CD14-positive monocyte (primary cell): ENCODE results near the gene ANKRD29. TPM values are rescaled to one million over a fixed set of nuclear protein-coding genes. Genes with fewer than 3 reads are reported as not detected.
A peak's percentile ranks its signal among the peaks of the same experiment; 100 is the strongest.

Experiments used
- DNase-seq, 3 donors: peaks; one replicate each; pipeline ENCODE4 v3.0.0-alpha.2; 2011 to 2022
- H2AFZ ChIP-seq: 2 replicates; pipeline ENCODE4 v1.6.0; 2012; ENCODE audit warnings: mild to moderate bottlenecking, low read depth, low read length, inconsistent platforms; ENCODE audit not compliant: insufficient read depth, poor library complexity, severe bottlenecking
- H3K27ac ChIP-seq, 2 donors: 1 replicate in 1 of 2; 2 replicates in 1 of 2; pipeline ENCODE4 v1.5.1; 2012 to 2013; ENCODE audit warnings: low read length in 2 of 2, control low read depth in 1 of 2, inconsistent platforms in 1 of 2, low read depth in 1 of 2, mild to moderate bottlenecking in 1 of 2
- H3K27me3 ChIP-seq, 2 donors: one replicate each; pipeline versions ENCODE4 v1.6.0 to v1.6.1; 2011 to 2013; ENCODE audit warnings: low read length in 2 of 2; ENCODE audit not compliant: control insufficient read depth in 2 of 2, insufficient read depth in 2 of 2
- H3K36me3 ChIP-seq, 2 donors: replicated peaks in 1 of 2; 1 replicate in 1 of 2; 2 replicates in 1 of 2; pipeline versions ENCODE4 v1.5.1 to v1.6.1; 2012 to 2013; ENCODE audit warnings: low read length in 2 of 2, control low read depth in 1 of 2, inconsistent platforms in 1 of 2, mild to moderate bottlenecking in 1 of 2; ENCODE audit not compliant: insufficient read depth in 2 of 2, control insufficient read depth in 1 of 2
- H3K4me1 ChIP-seq, 2 donors: 1 replicate in 1 of 2; 2 replicates in 1 of 2; pipeline versions ENCODE4 v1.5.1 to v1.6.1; 2012 to 2013; ENCODE audit warnings: low read length in 2 of 2, control low read depth in 1 of 2, inconsistent platforms in 1 of 2, mild to moderate bottlenecking in 1 of 2, moderate library complexity in 1 of 2; ENCODE audit not compliant: insufficient read depth in 2 of 2, control insufficient read depth in 1 of 2
- H3K4me2 ChIP-seq: replicated peaks from 2 replicates; pipeline ENCODE3; 2012; ENCODE audit warnings: low read length, moderate library complexity, mild to moderate bottlenecking; ENCODE audit not compliant: poor library complexity, severe bottlenecking; ENCODE audit errors: extremely low read depth
- H3K4me3 ChIP-seq, 3 experiments: fragments of 200-600 bp in 1 of 3; sonication (generic) in 1 of 3; replicated peaks in 1 of 3; 1 replicate in 2 of 3; 2 replicates in 1 of 3; pipeline ENCODE4 v1.5.1; 2011 to 2013; ENCODE audit warnings: low read length in 3 of 3, mild to moderate bottlenecking in 3 of 3, control low read depth in 2 of 3, low read depth in 2 of 3, inconsistent platforms in 1 of 3, moderate library complexity in 1 of 3
- H3K79me2 ChIP-seq: 2 replicates; pipeline ENCODE4 v1.6.0; 2012; ENCODE audit warnings: mild to moderate bottlenecking, control low read depth, inconsistent platforms, low read length, moderate library complexity; ENCODE audit not compliant: insufficient read depth
- H3K9ac ChIP-seq: 2 replicates; pipeline ENCODE4 v1.6.0; 2017; ENCODE audit warnings: low read length, mild to moderate bottlenecking; ENCODE audit not compliant: insufficient read depth, poor library complexity, severe bottlenecking
- H3K9me3 ChIP-seq, 2 donors: replicated peaks in 1 of 2; 1 replicate in 1 of 2; 2 replicates in 1 of 2; pipeline versions ENCODE4 v1.5.1 to v1.6.1; 2012 to 2013; ENCODE audit warnings: low read length in 2 of 2, control low read depth in 1 of 2; ENCODE audit not compliant: control insufficient read depth in 1 of 2, insufficient read depth in 1 of 2
- H4K20me1 ChIP-seq: 2 replicates; pipeline ENCODE4 v1.6.0; 2012; ENCODE audit warnings: mild to moderate bottlenecking, low read length, control low read depth, moderate library complexity; ENCODE audit not compliant: insufficient read depth
- H3K27ac Mint-ChIP-seq, 7 donors: one replicate each; pipeline ENCODE4 v1.8.0; 2020; ENCODE audit warnings: mild to moderate bottlenecking in 7 of 7, mixed read lengths in 7 of 7, moderate library complexity in 6 of 7, inconsistent platforms in 2 of 7
- H3K27me3 Mint-ChIP-seq, 3 donors: one replicate each; pipeline ENCODE4 v1.8.0; 2021 to 2022; ENCODE audit warnings: low read depth in 3 of 3, mild to moderate bottlenecking in 3 of 3, mixed read lengths in 3 of 3, moderate library complexity in 3 of 3, inconsistent platforms in 1 of 3
- H3K36me3 Mint-ChIP-seq, 2 donors: one replicate each; pipeline ENCODE4 v1.8.0; 2020; ENCODE audit warnings: mixed read lengths in 2 of 2, inconsistent platforms in 1 of 2, mild to moderate bottlenecking in 1 of 2
- H3K4me1 Mint-ChIP-seq: one replicate; pipeline ENCODE4 v1.8.0; 2020; ENCODE audit warnings: mild to moderate bottlenecking, mixed read lengths
- H3K4me3 Mint-ChIP-seq, 2 donors: one replicate each; pipeline ENCODE4 v1.8.0; 2020; ENCODE audit warnings: mild to moderate bottlenecking in 2 of 2, mixed read lengths in 2 of 2, moderate library complexity in 1 of 2
- H3K9me3 Mint-ChIP-seq, 7 donors: one replicate each; pipeline ENCODE4 v1.8.0; 2020 to 2022; ENCODE audit warnings: mixed read lengths in 7 of 7, mild to moderate bottlenecking in 6 of 7, moderate library complexity in 6 of 7, inconsistent platforms in 2 of 7
- CTCF ChIP-seq: fragments of 200-600 bp; IDR thresholded peaks from one replicate; pipeline ENCODE4 v1.8.0; 2022; ENCODE audit warnings: antibody characterized with exemption, mild to moderate bottlenecking
- WGBS: methylation state at CpG from one replicate; pipeline ENCODE4 v1.1.5; 2013; ENCODE audit warnings: missing lambda C conversion rate; ENCODE audit not compliant: insufficient coverage; 5-methylcytosine and 5-hydroxymethylcytosine counted together
- intact Hi-C, 2 donors: fragments of 100-400 bp; cut with micrococcal nuclease; formaldehyde crosslinking; loops; one replicate each; pipeline versions ENCODE4 v1.15.0 to v1.15.1; 2023
- polyA plus RNA-seq, 3 donors: library from polyadenylated mRNA; depleted of rRNA in 1 of 3; unstranded in 2 of 3; stranded (reverse) in 1 of 3; fragments of 300-500 nt in 2 of 3; fragments of >200 nt in 1 of 3; fragmentation: Illumina TruSeq in 2 of 3; gene quantifications; 1 replicate in 2 of 3; 2 replicates in 1 of 3; pipeline ENCODE4 v1.2.3, GENCODE V29; 2012 to 2021

The ANKRD29 gene
- polyA plus RNA-seq, 3 donors: 0.03 to 0.11 TPM; not detected in 1

DNA sequence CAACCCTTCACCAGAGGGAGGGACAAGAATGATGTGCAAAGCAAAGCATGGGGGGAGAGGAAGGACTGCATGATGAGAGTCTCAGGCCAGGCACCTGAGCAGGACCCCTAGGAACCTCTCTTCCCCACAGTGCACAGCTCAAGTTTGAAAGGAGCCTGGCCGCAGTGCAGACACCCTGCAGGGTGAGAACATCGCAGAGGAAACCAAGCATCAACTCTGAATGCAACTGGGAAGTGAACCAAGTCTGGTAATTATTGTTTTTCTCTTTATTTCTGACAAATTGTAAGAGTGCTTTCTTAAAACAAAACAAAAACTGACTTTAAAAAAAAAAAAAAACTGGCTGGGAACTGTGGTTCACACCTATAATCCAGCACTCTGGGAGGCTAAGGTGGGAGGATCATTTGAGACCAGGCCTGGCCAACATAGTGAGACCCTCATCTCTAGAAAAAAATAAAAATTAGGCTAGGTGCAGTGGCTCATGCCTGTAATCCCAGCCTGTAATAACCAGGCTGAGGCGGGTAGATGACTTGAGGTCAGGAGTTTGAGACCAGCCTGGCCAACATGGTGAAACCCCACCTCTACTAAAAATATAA lies 91.7 kb downstream of the ANKRD29 start:
- Histone ChIP-seq H3K4me3 (no peak overlapping the region), H3K4me1 (peaks cover 21 to 26% of the 10 kb centered on the region in 2 donors), H4K20me1 (peaks cover 21% of the 10 kb centered on the region), H3K27ac (no peak overlapping the region), H3K79me2 (peaks cover 17% of the 10 kb centered on the region), H3K4me2 (no peak overlapping the region), H3K9ac (no peak overlapping the region), H3K36me3 (peaks cover 60 to 81% of the 10 kb centered on the region in 2 donors), H2AFZ (no peak overlapping the region), H3K9me3 (no peaks in the 10 kb centered on the region), H3K27me3 (no peaks in the 10 kb centered on the region)
- Mint-ChIP-seq H3K27me3 (peaks cover 0 to 2% (median 0%) of the 10 kb centered on the region in 3 donors), H3K4me1 (peaks cover 27% of the 10 kb centered on the region), H3K27ac (peak overlapping the region in 1 of 7 donors; percentile 25), H3K36me3 (peaks cover 60 to 69% of the 10 kb centered on the region in 2 donors), H3K4me3 (no peak overlapping the region), H3K9me3 (no peaks in the 10 kb centered on the region)
- intact Hi-C loops: loop anchor here in 1 of 2 donors (5.0 kb wide), 1 partner anchor 34 kb away; no protein-coding TSS in a partner anchor
- no CpG with 5 or more reads among the region's 3 CpGs for WGBS
- DNase-seq: no peak
- TF ChIP-seq CTCF: no peak

DNA sequence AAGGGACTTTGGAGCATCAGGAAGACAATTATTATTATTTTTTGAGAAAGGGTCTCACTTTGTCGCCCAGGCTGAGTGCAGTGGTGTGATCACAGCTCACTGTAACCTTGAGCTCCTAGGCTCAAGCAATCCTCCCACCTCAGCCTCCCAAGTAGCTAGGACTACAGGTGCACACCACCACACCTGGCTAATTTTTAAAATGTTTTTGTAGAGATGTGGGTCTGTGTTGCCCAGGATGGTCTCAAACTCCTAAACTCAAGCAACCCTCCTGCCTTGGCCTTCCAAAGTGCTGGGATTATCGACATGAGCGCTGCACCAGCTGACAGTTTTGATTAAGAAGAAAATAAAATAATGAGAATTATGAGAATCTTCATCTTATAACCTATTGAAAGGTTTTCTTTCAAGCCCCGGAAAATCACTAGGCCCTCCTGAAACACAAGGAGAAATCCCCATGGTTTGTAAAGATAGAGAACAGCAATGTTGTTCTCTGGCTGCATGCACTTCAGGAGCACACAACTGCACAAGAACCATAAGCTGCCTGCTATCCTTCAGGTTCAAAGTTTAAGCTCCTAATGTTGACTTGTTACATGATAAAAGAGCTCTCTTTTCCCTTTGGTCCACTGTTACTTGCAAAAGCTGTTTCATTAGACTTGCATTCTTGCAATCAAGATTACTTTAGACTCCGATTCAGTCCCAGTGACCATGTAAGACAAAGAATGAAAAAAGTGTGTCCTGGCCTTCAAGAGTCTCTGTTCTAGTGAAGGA lies 93.2 kb downstream of the ANKRD29 start:
- peak overlapping the region in 1 of 7 donors; percentile 35 for H3K27ac Mint-ChIP-seq
- H3K9ac ChIP-seq: no peak overlapping the region
- H3K27me3 ChIP-seq: no peaks in the 10 kb centered on the region
- no peaks in the 10 kb centered on the region for H3K27me3 Mint-ChIP-seq
- no peaks in the 10 kb centered on the region for H3K9me3 ChIP-seq
- no peak for DNase-seq
- no peak for TF ChIP-seq CTCF
- intact Hi-C loops: loop anchor here in 1 of 2 donors (5.0 kb wide), 1 partner anchor 32 kb away; no protein-coding TSS in a partner anchor
- H4K20me1 ChIP-seq: peaks cover 18% of the 10 kb centered on the region
- H3K4me1 Mint-ChIP-seq: peaks cover 20% of the 10 kb centered on the region
- H3K36me3 Mint-ChIP-seq: peaks cover 65 to 79% of the 10 kb centered on the region in 2 donors
- no peak overlapping the region for H2AFZ ChIP-seq
- no peaks in the 10 kb centered on the region for H3K9me3 Mint-ChIP-seq
- H3K4me1 ChIP-seq: peaks cover 14 to 16% of the 10 kb centered on the region in 2 donors
- no peak overlapping the region for H3K4me3 Mint-ChIP-seq
- H3K4me3 ChIP-seq: no peak overlapping the region
- WGBS: no CpG with 5 or more reads among the region's 5 CpGs
- H3K4me2 ChIP-seq: no peak overlapping the region
- peaks cover 66 to 88% of the 10 kb centered on the region in 2 donors for H3K36me3 ChIP-seq
- H3K27ac ChIP-seq: no peak overlapping the region
- H3K79me2 ChIP-seq: peaks cover 9% of the 10 kb centered on the region
